HepG2 (cell line): Measurements from ENCODE around the gene ZNF322. TPM values are rescaled to one million over a fixed set of nuclear protein-coding genes. Genes with fewer than 3 reads are reported as not detected.

ENCODE experiments used
- ATF7-NPFF ChIP-seq: sonication (generic); formaldehyde crosslinking; IDR thresholded peaks from 2 replicates; pipeline ENCODE4 v1.8.1; 2023; ENCODE audit warnings: mild to moderate bottlenecking, low read depth, missing genetic modification reagents, moderate library complexity
- CBFB ChIP-seq: sonication (generic); formaldehyde crosslinking; IDR thresholded peaks from 2 replicates; pipeline ENCODE4 v1.4.0; 2020; ENCODE audit warnings: missing genetic modification reagents
- FOXK1 ChIP-seq: sonication (generic); formaldehyde crosslinking; IDR thresholded peaks from 2 replicates; pipeline ENCODE4 v1.4.0; 2020; ENCODE audit warnings: low read depth, missing genetic modification reagents, borderline replicate concordance
- FOXO1 ChIP-seq: sonication (generic); formaldehyde crosslinking; IDR thresholded peaks from 2 replicates; pipeline ENCODE4 v1.4.0; 2020; ENCODE audit warnings: missing genetic modification reagents
- GPN1 ChIP-seq: sonication (generic); formaldehyde crosslinking; IDR thresholded peaks from 2 replicates; pipeline ENCODE4 v1.5.1; 2020; ENCODE audit warnings: missing genetic modification reagents, borderline replicate concordance
- JUNB ChIP-seq: sonication (generic); formaldehyde crosslinking; IDR thresholded peaks from 2 replicates; pipeline ENCODE4 v1.8.0; 2022; ENCODE audit warnings: missing genetic modification reagents, mild to moderate bottlenecking, borderline replicate concordance
- NR1H2 ChIP-seq: sonication (generic); formaldehyde crosslinking; IDR thresholded peaks from 2 replicates; pipeline ENCODE4 v1.8.1; 2022; ENCODE audit warnings: low read depth, missing genetic modification reagents, borderline replicate concordance
- RFX5 ChIP-seq: IDR thresholded peaks from 2 replicates; pipeline ENCODE4 v1.6.1; 2011; ENCODE audit warnings: low read depth, low read length, improper control_type of control experiment
- SMARCC2 ChIP-seq: fragments of 450-650 bp; IDR thresholded peaks from 2 replicates; pipeline ENCODE4 v1.6.1; 2017; ENCODE audit warnings: antibody characterized with exemption, mild to moderate bottlenecking
- SYNCRIP ChIP-seq: fragments of 200-400 bp; formaldehyde crosslinking; IDR thresholded peaks from 2 replicates; pipeline ENCODE4 v1.6.1; 2018; ENCODE audit warnings: mild to moderate bottlenecking, low read depth, low read length; ENCODE audit not compliant: insufficient read depth
- ZNF224 ChIP-seq: sonication (generic); formaldehyde crosslinking; IDR thresholded peaks from 2 replicates; pipeline ENCODE4 v1.5.0; 2020; ENCODE audit warnings: mild to moderate bottlenecking, missing genetic modification reagents
- ZNF24 ChIP-seq: fragments of 450-650 bp; IDR thresholded peaks from 2 replicates; pipeline ENCODE4 v1.6.1; 2017; ENCODE audit warnings: antibody characterized with exemption, mild to moderate bottlenecking
- ZNF431 ChIP-seq: sonication (generic); formaldehyde crosslinking; IDR thresholded peaks from 2 replicates; pipeline ENCODE4 v1.9.0; 2022; ENCODE audit warnings: missing genetic modification reagents, low read depth, mild to moderate bottlenecking, borderline replicate concordance
- ZNF570 ChIP-seq: sonication (generic); formaldehyde crosslinking; IDR thresholded peaks from 2 replicates; pipeline ENCODE4 v1.4.0; 2020; ENCODE audit warnings: mild to moderate bottlenecking, missing genetic modification reagents, borderline replicate concordance
- ZNF747 ChIP-seq: sonication (generic); formaldehyde crosslinking; IDR thresholded peaks from 2 replicates; pipeline ENCODE4 v1.8.1; 2023; ENCODE audit warnings: missing genetic modification reagents, mild to moderate bottlenecking, borderline replicate concordance
- polyA plus RNA-seq, 8 experiments: library from polyadenylated mRNA; depleted of rRNA in 3 of 8; stranded (reverse) in 7 of 8; unstranded in 1 of 8; fragments of >200 nt; fragmentation: Illumina TruSeq in 4 of 8; extraction: Trizol in 4 of 8; gene quantifications; 2 replicates each; pipeline versions ENCODE4 v1.2.1 to v1.2.3, GENCODE V29; 2011 to 2016; ENCODE audit warnings: low read depth in 4 of 8, missing spikeins in 1 of 8, mixed read lengths in 1 of 8; ENCODE audit not compliant: insufficient read depth in 1 of 8
- total RNA-seq, 5 experiments: library from RNA; depleted of rRNA; stranded (reverse); fragments of >200 nt; fragmentation: Illumina TruSeq; extraction: Trizol; gene quantifications; 2 replicates each; pipeline ENCODE4 v1.2.3, GENCODE V29; 2016; ENCODE audit warnings: low read depth in 1 of 5
- TF ChIP-seq, protein P1 (sequence below): sonication (generic); formaldehyde crosslinking; IDR thresholded peaks from 2 replicates; pipeline ENCODE4 v1.4.0; 2020; ENCODE audit warnings: mild to moderate bottlenecking, missing genetic modification reagents
- TF ChIP-seq, protein P2 (sequence below): sonication (generic); formaldehyde crosslinking; IDR thresholded peaks from 2 replicates; pipeline ENCODE4 v1.8.1; 2023; ENCODE audit warnings: mild to moderate bottlenecking, missing genetic modification reagents, borderline replicate concordance
- TF ChIP-seq, protein P3 (sequence below): fragments of 450-650 bp; IDR thresholded peaks from 2 replicates; pipeline ENCODE4 v1.6.1; 2016
- TF ChIP-seq, protein P4 (sequence below): sonication (generic); formaldehyde crosslinking; IDR thresholded peaks from 2 replicates; pipeline ENCODE4; 2020; ENCODE audit warnings: missing genetic modification reagents, mild to moderate bottlenecking, borderline replicate concordance
- TF ChIP-seq, protein P5 (sequence below): sonication (generic); formaldehyde crosslinking; IDR thresholded peaks from 2 replicates; pipeline ENCODE4 v1.5.0; 2020; ENCODE audit warnings: missing genetic modification reagents
- TF ChIP-seq, protein P6 (sequence below): sonication (generic); formaldehyde crosslinking; IDR thresholded peaks from 2 replicates; pipeline ENCODE4 v1.9.0; 2022; ENCODE audit warnings: low read depth, missing genetic modification reagents

ZNF322 gene
- total and polyA plus RNA-seq, 2 of the 13 experiments (the other 11 are each of a cell fraction or from before 2014, with no cell fraction given) = 8.3 to 22.8 TPM

DNA sequence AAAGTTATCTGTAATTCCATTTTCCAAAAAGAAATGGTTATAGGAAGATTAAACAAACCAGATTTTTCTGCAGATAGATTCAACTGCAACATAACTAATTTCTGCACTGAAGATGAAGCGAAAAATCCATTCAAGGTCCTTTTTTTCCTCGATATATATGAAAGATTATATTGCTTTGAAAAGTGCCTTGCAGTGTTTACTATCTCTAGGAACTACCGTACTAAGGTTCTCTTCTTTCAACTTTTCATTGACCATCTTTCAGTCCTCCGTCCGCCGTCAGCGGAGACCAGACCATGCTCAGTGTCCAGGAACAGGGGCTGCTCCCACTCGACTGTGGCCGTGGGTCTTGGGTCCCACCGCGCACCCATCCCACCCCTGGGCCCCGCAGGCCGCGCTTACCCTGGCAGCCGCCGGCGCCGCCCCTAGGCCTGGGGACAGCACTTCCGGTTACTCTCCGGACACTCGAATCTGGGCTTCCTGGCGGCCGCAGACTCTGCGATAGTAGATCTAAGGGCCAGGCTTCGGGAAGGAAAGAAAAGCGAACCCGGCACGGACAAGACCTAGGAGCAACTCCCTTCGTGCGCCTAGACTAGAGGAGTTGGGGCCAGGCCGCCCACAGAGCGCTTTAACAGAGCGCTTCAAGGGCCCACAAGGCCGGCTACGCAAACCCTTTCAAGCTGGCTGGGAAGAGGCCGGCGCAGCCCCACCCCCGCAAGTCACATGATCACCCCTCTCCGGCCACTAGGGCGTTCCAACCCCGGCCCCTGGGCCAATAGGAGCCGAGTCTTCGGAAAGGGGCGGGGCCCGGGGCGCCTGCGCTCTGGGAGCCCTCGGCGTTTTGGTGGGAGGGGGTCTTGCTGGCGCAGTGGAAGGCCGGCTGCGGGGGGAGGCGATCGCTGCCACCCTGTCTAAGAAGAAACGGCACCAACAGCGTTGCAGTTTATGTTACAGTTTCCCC, at the start of gene ZNF322 (continued):
- no peak for TF ChIP-seq GPN1 (CRISPR knock-in tag)
- no peak for TF ChIP-seq NR1H2
- TF ChIP-seq ZNF431 (CRISPR knock-in tag) = peak; percentile 35; the same call in 1 of the 2 replicates
- TF ChIP-seq, protein P1, sequence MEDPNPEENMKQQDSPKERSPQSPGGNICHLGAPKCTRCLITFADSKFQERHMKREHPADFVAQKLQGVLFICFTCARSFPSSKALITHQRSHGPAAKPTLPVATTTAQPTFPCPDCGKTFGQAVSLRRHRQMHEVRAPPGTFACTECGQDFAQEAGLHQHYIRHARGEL (CRISPR knock-in tag) = no peak
- TF ChIP-seq, protein P2, sequence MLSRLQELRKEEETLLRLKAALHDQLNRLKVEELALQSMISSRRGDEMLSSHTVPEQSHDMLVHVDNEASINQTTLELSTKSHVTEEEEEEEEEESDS = no peak
- TF ChIP-seq JUNB = no peak
- TF ChIP-seq, protein P3, sequence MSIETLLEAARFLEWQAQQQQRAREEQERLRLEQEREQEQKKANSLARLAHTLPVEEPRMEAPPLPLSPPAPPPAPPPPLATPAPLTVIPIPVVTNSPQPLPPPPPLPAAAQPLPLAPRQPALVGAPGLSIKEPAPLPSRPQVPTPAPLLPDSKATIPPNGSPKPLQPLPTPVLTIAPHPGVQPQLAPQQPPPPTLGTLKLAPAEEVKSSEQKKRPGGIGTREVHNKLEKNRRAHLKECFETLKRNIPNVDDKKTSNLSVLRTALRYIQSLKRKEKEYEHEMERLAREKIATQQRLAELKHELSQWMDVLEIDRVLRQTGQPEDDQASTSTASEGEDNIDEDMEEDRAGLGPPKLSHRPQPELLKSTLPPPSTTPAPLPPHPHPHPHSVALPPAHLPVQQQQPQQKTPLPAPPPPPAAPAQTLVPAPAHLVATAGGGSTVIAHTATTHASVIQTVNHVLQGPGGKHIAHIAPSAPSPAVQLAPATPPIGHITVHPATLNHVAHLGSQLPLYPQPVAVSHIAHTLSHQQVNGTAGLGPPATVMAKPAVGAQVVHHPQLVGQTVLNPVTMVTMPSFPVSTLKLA = no peak
- peak; percentile 51; the same call in 1 of the 2 replicates for TF ChIP-seq ATF7-NPFF (CRISPR knock-in tag)
- TF ChIP-seq ZNF224 (CRISPR knock-in tag) = peak; percentile 62; the same call in 1 of the 2 replicates
- no peak for TF ChIP-seq RFX5
- TF ChIP-seq, protein P4, sequence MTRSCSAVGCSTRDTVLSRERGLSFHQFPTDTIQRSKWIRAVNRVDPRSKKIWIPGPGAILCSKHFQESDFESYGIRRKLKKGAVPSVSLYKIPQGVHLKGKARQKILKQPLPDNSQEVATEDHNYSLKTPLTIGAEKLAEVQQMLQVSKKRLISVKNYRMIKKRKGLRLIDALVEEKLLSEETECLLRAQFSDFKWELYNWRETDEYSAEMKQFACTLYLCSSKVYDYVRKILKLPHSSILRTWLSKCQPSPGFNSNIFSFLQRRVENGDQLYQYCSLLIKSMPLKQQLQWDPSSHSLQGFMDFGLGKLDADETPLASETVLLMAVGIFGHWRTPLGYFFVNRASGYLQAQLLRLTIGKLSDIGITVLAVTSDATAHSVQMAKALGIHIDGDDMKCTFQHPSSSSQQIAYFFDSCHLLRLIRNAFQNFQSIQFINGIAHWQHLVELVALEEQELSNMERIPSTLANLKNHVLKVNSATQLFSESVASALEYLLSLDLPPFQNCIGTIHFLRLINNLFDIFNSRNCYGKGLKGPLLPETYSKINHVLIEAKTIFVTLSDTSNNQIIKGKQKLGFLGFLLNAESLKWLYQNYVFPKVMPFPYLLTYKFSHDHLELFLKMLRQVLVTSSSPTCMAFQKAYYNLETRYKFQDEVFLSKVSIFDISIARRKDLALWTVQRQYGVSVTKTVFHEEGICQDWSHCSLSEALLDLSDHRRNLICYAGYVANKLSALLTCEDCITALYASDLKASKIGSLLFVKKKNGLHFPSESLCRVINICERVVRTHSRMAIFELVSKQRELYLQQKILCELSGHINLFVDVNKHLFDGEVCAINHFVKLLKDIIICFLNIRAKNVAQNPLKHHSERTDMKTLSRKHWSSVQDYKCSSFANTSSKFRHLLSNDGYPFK (CRISPR knock-in tag) = peak; percentile 78; the same call in 1 of the 2 replicates
- TF ChIP-seq, protein P5, sequence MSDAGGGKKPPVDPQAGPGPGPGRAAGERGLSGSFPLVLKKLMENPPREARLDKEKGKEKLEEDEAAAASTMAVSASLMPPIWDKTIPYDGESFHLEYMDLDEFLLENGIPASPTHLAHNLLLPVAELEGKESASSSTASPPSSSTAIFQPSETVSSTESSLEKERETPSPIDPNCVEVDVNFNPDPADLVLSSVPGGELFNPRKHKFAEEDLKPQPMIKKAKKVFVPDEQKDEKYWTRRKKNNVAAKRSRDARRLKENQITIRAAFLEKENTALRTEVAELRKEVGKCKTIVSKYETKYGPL (CRISPR knock-in tag) = peak; percentile 18; the same call in 1 of the 2 replicates
- no peak for TF ChIP-seq ZNF24
- TF ChIP-seq FOXK1 = peak; percentile 68
- 0 out of 2 replicates have a peak, but pooled peaks have one; percentile 69 for TF ChIP-seq CBFB (CRISPR knock-in tag)
- no peak for TF ChIP-seq SMARCC2
- TF ChIP-seq ZNF747 (CRISPR knock-in tag) = no peak
- TF ChIP-seq, protein P6, sequence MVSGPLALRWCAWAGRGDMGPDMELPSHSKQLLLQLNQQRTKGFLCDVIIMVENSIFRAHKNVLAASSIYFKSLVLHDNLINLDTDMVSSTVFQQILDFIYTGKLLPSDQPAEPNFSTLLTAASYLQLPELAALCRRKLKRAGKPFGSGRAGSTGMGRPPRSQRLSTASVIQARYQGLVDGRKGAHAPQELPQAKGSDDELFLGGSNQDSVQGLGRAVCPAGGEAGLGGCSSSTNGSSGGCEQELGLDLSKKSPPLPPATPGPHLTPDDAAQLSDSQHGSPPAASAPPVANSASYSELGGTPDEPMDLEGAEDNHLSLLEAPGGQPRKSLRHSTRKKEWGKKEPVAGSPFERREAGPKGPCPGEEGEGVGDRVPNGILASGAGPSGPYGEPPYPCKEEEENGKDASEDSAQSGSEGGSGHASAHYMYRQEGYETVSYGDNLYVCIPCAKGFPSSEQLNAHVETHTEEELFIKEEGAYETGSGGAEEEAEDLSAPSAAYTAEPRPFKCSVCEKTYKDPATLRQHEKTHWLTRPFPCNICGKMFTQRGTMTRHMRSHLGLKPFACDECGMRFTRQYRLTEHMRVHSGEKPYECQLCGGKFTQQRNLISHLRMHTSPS = no peak
- TF ChIP-seq FOXO1 (CRISPR knock-in tag) = peak; percentile 26; the same call in 1 of the 2 replicates
- TF ChIP-seq ZNF570 (CRISPR knock-in tag) = no peak
- no peak for TF ChIP-seq SYNCRIP
